Epithelial cell of umbilical artery (primary cell): ENCODE measurements around the gene OR13G1. TPM values are rescaled to one million over a fixed set of nuclear protein-coding genes. Genes with fewer than 3 reads are reported as not detected.

Experiments
- total RNA-seq: library from RNA; depleted of rRNA; stranded (reverse); fragments of >200 nt; gene quantifications from 2 replicates; pipeline ENCODE4 v1.2.3, GENCODE V29; 2014

The OR13G1 gene
- total RNA-seq, result not detected in 2 replicates

GRCh38 chr1:247679639-247680038 is at the start of gene OR13G1:
OR13G1 (minus strand) TSS chr1:247679739; CDS start chr1:247673041, 6,698 bp downstream.

GRCh38 chr1:247716546-247716945 is 37.0 kb upstream of the OR13G1 start, which contains the start of gene OR6F1:
OR6F1 (minus strand) TSS chr1:247716646; CDS start chr1:247712755, 3,891 bp downstream.

Other genes starting within 250 kb of the OR13G1 start
- gene OR2B11, start 221.6 kb downstream of the OR13G1 start, total RNA-seq, result not detected in 2 replicates
- gene OR2C3, start 143.3 kb downstream of the OR13G1 start, total RNA-seq, result not detected in 2 replicates
- gene GCSAML, start 130.6 kb downstream of the OR13G1 start, total RNA-seq, result not detected in 2 replicates
- not detected in 2 replicates for gene OR2G2, start 91.4 kb downstream of the OR13G1 start, total RNA-seq
- gene OR2G3, start 74.2 kb downstream of the OR13G1 start, total RNA-seq, result not detected in 2 replicates
- not detected in 2 replicates for gene OR6F1, start 36.9 kb upstream of the OR13G1 start, total RNA-seq
- not detected in 2 replicates for gene OR14K1, start 58.9 kb upstream of the OR13G1 start, total RNA-seq
- gene OR14A2, start 68.4 kb upstream of the OR13G1 start, total RNA-seq, result not detected in 2 replicates
- not detected in 2 replicates for gene OR1C1, start 80.8 kb upstream of the OR13G1 start, total RNA-seq
- not detected in 2 replicates for gene OR14A16, start 144.4 kb upstream of the OR13G1 start, total RNA-seq
- gene OR11L1, start 162.2 kb upstream of the OR13G1 start, total RNA-seq, result not detected in 2 replicates
- 0.32 and 0.91 TPM in 2 replicates for gene TRIM58, start 177.4 kb upstream of the OR13G1 start, total RNA-seq
- not detected in 2 replicates for gene OR2W3, start 215.8 kb upstream of the OR13G1 start, total RNA-seq
- not detected in 2 replicates for gene OR2T8, start 240.5 kb upstream of the OR13G1 start, total RNA-seq
- not detected in 2 replicates for gene OR2AJ1, start 245.2 kb upstream of the OR13G1 start, total RNA-seq